Fibroblast of peridontal ligament (primary cell): ENCODE results near the gene RALB.

Experiments
- DNase-seq: peaks from one replicate; pipeline ENCODE4 v3.0.0-alpha.2; 2010; ENCODE audit errors: extremely low read depth

Gene RALB

GRCh38 chr2:120252225-120253020 is at the start of gene RALB:
Gene RALB (plus strand): TSS chr2:120252852. CDS start chr2:120278665, 25,813 bp downstream.
- peak; percentile 96 for DNase-seq

GRCh38 chr2:120203251-120204021 is 49.2 kb upstream of the RALB start:
- peak; percentile 2 for DNase-seq

- no peak for DNase-seq
Observed at GRCh38 chr2:120204022-120204405, 48.6 kb upstream of the RALB start.

GRCh38 chr2:120204417-120204816 is 48.2 kb upstream of the RALB start:
- DNase-seq = no peak

GRCh38 chr2:120204945-120205670 is 47.5 kb upstream of the RALB start:
- DNase-seq = no peak

- no peak for DNase-seq
Observed at GRCh38 chr2:120206022-120206581, 46.5 kb upstream of the RALB start.

GRCh38 chr2:120208381-120209353 is 44.0 kb upstream of the RALB start:
- no peak for DNase-seq

GRCh38 chr2:120209427-120210269 is 43.0 kb upstream of the RALB start:
- DNase-seq = no peak

- DNase-seq = no peak
Observed at GRCh38 chr2:120210270-120210693, 42.4 kb upstream of the RALB start.

- DNase-seq = no peak
Observed at GRCh38 chr2:120218181-120218580, 34.5 kb upstream of the RALB start.

GRCh38 chr2:120219291-120219690 is 33.4 kb upstream of the RALB start:
- no peak for DNase-seq

GRCh38 chr2:120219766-120220165 is 32.9 kb upstream of the RALB start:
- no peak for DNase-seq

- DNase-seq = no peak
Observed at GRCh38 chr2:120220756-120221155, 31.9 kb upstream of the RALB start.

GRCh38 chr2:120221616-120222015 is 31.0 kb upstream of the RALB start:
- no peak for DNase-seq

- no peak for DNase-seq
Observed at GRCh38 chr2:120222186-120223033, 30.2 kb upstream of the RALB start.

GRCh38 chr2:120223034-120223912 is 29.4 kb upstream of the RALB start, which contains the start of gene TMEM185B:
Gene TMEM185B (minus strand): TSS chr2:120223400. CDS start chr2:120222976, 424 bp downstream.
- DNase-seq = peak; percentile 73

- DNase-seq = no peak
Observed at GRCh38 chr2:120224256-120224655, 28.4 kb upstream of the RALB start.
